Measurements from ENCODE around the gene SPATA24. TPM values are rescaled to one million over a fixed set of nuclear protein-coding genes. Genes with fewer than 3 reads are reported as not detected.

Gene SPATA24
- total RNA-seq, 2 donors from 2014 or later = 18.9 TPM; not detected in 1

GRCh38 chr5:139371482-139372435, 32.1 kb downstream of the SPATA24 start:
- H3K27ac ChIP-seq = no peak overlapping the region
- TF ChIP-seq CTCF (IDR thresholded peaks at IDR 0.05) (no peak), POLR2A (IDR thresholded peaks at IDR 0.05) (no peak)
- H3K9me3 ChIP-seq = no peaks in the 10 kb centered on the region
- peaks cover 10% of the 10 kb centered on the region for H3K4me1 ChIP-seq
- no peaks in the 10 kb centered on the region for H3K27me3 ChIP-seq
- intact Hi-C loops (cut with DNase I) = no loop called here
- peaks cover 4 to 8% of the 10 kb centered on the region in 2 donors for H3K36me3 ChIP-seq (replicated peaks in 1 of 2; ENCODE audit: insufficient read depth in 1 of 2, low read depth in 2 of 2)
- 78 to 87% methylated on average over 7 of the region's 7 CpGs for WGBS, 2 donors
- no peak overlapping the region for H3K4me3 ChIP-seq
- ATAC-seq (no peak), DNase-seq (no peak)

DNA sequence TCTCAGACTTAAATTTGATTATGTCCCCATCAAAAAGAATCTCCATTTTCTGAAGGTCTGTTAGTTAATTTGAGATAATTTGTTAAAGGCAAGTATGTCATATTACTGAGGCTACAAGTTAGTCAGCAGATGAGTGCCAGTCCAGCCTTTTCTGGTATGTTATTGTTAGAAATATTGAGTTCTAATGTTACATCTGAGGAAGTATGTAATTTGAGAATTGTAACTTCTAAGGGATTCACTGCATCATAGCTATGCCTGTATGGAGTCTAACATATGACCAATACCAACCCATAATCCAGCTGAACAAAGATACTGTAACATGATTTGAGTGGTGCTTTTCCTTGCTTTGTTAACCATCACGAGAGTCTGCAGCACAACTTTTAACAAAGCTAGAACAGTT, 34.7 kb downstream of the SPATA24 start:
- Histone ChIP-seq H3K9me3 (no peaks in the 10 kb centered on the region), H3K36me3 (replicated peaks in 1 of 2; ENCODE audit: insufficient read depth in 1 of 2, low read depth in 2 of 2) (peaks cover 4 to 16% of the 10 kb centered on the region in 2 donors), H3K27ac (no peak overlapping the region), H3K4me3 (no peak overlapping the region), H3K4me1 (peaks cover 10% of the 10 kb centered on the region), H3K27me3 (no peaks in the 10 kb centered on the region)
- WGBS, 2 donors = 90 to 100% methylated on average over 1 of the region's 1 CpG
- intact Hi-C loops (cut with DNase I) = no loop called here
- DNase-seq (no peak), ATAC-seq (no peak)
- TF ChIP-seq CTCF (IDR thresholded peaks at IDR 0.05) = no peak
- no peak for TF ChIP-seq POLR2A (IDR thresholded peaks at IDR 0.05)

DNA sequence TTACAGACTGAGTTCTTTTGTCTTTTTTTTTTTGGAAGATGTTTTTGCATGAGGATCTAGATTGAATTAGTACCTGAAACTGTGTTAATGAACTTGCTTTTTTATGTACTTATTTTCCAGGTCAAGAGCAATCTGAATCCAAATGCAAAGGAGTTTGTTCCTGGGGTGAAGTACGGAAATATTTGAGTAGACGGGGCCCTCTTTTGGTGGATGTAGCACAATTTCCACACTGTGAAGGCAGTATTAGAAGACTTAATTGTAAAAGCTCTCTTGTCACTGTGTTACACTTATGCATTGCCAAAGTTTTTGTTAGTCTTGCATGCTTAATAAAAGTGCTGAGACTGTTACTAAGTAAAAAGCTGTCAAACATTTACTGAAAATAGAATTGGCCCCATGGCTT, 35.3 kb downstream of the SPATA24 start:
- H3K36me3 ChIP-seq (replicated peaks in 1 of 2; ENCODE audit: insufficient read depth in 1 of 2, low read depth in 2 of 2) = peaks cover 4 to 16% of the 10 kb centered on the region in 2 donors
- no peak for ATAC-seq
- H3K9me3 ChIP-seq = no peaks in the 10 kb centered on the region
- H3K27me3 ChIP-seq = no peaks in the 10 kb centered on the region
- no peak overlapping the region for H3K4me3 ChIP-seq
- 91 to 93% methylated on average over 2 of the region's 2 CpGs for WGBS, 2 donors
- H3K27ac ChIP-seq = no peak overlapping the region
- DNase-seq = no peak
- H3K4me1 ChIP-seq = peaks cover 5% of the 10 kb centered on the region
- intact Hi-C loops (cut with DNase I) = no loop called here
- no peak for TF ChIP-seq POLR2A (IDR thresholded peaks at IDR 0.05)
- no peak for TF ChIP-seq CTCF (IDR thresholded peaks at IDR 0.05)

DNA sequence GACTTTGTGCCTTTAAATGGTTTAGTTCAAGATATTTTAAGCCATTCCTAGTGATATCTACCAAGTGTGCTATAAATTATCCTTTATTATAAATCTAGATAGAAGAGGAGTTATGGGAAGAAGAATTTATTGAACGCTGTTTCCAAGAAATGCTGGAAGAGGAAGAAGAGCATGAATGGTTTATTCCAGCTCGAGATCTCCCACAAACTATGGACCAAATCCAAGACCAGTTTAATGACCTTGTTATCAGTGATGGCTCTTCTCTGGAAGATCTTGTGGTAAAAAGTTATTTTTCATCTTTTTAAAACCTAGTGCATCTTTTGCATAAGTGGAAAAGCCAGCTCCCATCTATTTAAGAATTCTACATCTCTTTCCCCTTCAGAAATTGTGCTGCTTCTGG, 39.4 kb downstream of the SPATA24 start:
- 77 to 87% methylated on average over 2 of the region's 2 CpGs for WGBS, 2 donors
- Histone ChIP-seq H3K4me1 (no peaks in the 10 kb centered on the region), H3K9me3 (no peaks in the 10 kb centered on the region), H3K27ac (no peak overlapping the region), H3K36me3 (replicated peaks in 1 of 2; ENCODE audit: insufficient read depth in 1 of 2, low read depth in 2 of 2) (peaks cover 4 to 10% of the 10 kb centered on the region in 2 donors), H3K27me3 (no peaks in the 10 kb centered on the region), H3K4me3 (no peak overlapping the region)
- TF ChIP-seq CTCF (IDR thresholded peaks at IDR 0.05) = no peak
- TF ChIP-seq POLR2A (IDR thresholded peaks at IDR 0.05) = no peak
- intact Hi-C loops (cut with DNase I) = no loop called here
- ATAC-seq (no peak), DNase-seq (no peak)

All from body of pancreas (tissue), 4 donors.